ENCODE results near the gene SLC35A4. TPM values are rescaled to one million over a fixed set of nuclear protein-coding genes. Genes with fewer than 3 reads are reported as not detected.
"Not testable (repeated sequence)": the region's sequence is repeated elsewhere in the genome, so short reads cannot be mapped to it uniquely, and the experiment has no call there.

Gene SLC35A4
- total RNA-seq, 2 experiments from 2014 or later = 72.9 to 73.6 TPM

GRCh38 chr5:140573683-140574082, 9.1 kb downstream of the SLC35A4 start:
- peaks cover 5% of the 10 kb centered on the region for H3K36me3 Mint-ChIP-seq (ENCODE audit: low read depth)
- intact Hi-C loops (cut with micrococcal nuclease) = no loop called here
- no peaks in the 10 kb centered on the region for H3K27me3 Mint-ChIP-seq
- H3K4me3 Mint-ChIP-seq = no peak overlapping the region
- H3K4me1 Mint-ChIP-seq (ENCODE audit: low read depth) = peaks cover 14% of the 10 kb centered on the region
- CTCF ChIA-PET = no interaction called here
- TF ChIP-seq, protein P1, sequence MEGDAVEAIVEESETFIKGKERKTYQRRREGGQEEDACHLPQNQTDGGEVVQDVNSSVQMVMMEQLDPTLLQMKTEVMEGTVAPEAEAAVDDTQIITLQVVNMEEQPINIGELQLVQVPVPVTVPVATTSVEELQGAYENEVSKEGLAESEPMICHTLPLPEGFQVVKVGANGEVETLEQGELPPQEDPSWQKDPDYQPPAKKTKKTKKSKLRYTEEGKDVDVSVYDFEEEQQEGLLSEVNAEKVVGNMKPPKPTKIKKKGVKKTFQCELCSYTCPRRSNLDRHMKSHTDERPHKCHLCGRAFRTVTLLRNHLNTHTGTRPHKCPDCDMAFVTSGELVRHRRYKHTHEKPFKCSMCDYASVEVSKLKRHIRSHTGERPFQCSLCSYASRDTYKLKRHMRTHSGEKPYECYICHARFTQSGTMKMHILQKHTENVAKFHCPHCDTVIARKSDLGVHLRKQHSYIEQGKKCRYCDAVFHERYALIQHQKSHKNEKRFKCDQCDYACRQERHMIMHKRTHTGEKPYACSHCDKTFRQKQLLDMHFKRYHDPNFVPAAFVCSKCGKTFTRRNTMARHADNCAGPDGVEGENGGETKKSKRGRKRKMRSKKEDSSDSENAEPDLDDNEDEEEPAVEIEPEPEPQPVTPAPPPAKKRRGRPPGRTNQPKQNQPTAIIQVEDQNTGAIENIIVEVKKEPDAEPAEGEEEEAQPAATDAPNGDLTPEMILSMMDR (IDR thresholded peaks at IDR 0.05) = no peak
- no peaks in the 10 kb centered on the region for H3K9me3 Mint-ChIP-seq
- H3K27ac Mint-ChIP-seq = no peak overlapping the region
- DNase-seq (no peak), ATAC-seq (no peak)
- POLR2A ChIA-PET = interaction anchor here (0.7 to 1.2 kb wide), 2 partner anchors 9 to 94 kb away, joined by 3 read pairs; no protein-coding TSS in a partner anchor

- H3K4me3 Mint-ChIP-seq = no peak overlapping the region
- TF ChIP-seq, protein P1 (IDR thresholded peaks at IDR 0.05) = no peak
- DNase-seq (no peak), ATAC-seq (no peak)
- intact Hi-C loops (cut with micrococcal nuclease) = no loop called here
- peaks cover 9% of the 10 kb centered on the region for H3K4me1 Mint-ChIP-seq (ENCODE audit: low read depth)
- peaks cover 4% of the 10 kb centered on the region for H3K36me3 Mint-ChIP-seq (ENCODE audit: low read depth)
- H3K9me3 Mint-ChIP-seq = no peaks in the 10 kb centered on the region
- no peaks in the 10 kb centered on the region for H3K27me3 Mint-ChIP-seq
- no peak overlapping the region for H3K27ac Mint-ChIP-seq
- ChIA-PET CTCF (no interaction called here), POLR2A (interaction anchor here (1.0 to 1.2 kb wide), 2 partner anchors 57 to 93 kb away, joined by 3 read pairs; no protein-coding TSS in a partner anchor)
These were observed 9.5 kb downstream of the SLC35A4 start for GRCh38 chr5:140574165-140574564.

DNA sequence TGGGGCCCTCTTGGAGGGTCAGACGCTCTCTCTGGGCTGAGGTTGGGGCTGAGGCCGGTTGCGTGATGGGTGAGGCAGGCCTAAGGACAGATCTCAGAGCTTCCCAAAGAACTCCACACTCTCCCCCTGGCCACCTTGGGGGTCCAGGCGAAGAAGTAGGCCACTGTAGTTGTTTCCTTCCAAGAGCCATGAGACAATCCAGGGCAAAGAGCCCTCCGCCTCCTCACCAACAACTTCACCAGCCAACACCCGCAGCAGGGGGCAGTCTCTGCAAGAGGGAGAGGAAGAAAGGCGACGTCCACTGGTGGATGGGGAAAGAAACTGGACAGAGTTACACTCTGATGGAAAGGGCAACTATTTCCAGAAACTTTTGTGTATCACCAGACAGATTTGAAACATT, 10.7 kb downstream of the SLC35A4 start:
- DNase-seq (peak; percentile 29), ATAC-seq (no peak)
- H3K9me3 Mint-ChIP-seq = no peaks in the 10 kb centered on the region
- CTCF ChIA-PET = no interaction called here
- POLR2A ChIA-PET = no interaction called here
- no peak overlapping the region for H3K27ac Mint-ChIP-seq
- peaks cover 3% of the 10 kb centered on the region for H3K4me1 Mint-ChIP-seq (ENCODE audit: low read depth)
- peaks cover 4% of the 10 kb centered on the region for H3K36me3 Mint-ChIP-seq (ENCODE audit: low read depth)
- intact Hi-C loops (cut with micrococcal nuclease) = no loop called here
- H3K4me3 Mint-ChIP-seq = no peak overlapping the region
- TF ChIP-seq, protein P1 (IDR thresholded peaks at IDR 0.05) = peak; percentile 19
- no peaks in the 10 kb centered on the region for H3K27me3 Mint-ChIP-seq

DNA sequence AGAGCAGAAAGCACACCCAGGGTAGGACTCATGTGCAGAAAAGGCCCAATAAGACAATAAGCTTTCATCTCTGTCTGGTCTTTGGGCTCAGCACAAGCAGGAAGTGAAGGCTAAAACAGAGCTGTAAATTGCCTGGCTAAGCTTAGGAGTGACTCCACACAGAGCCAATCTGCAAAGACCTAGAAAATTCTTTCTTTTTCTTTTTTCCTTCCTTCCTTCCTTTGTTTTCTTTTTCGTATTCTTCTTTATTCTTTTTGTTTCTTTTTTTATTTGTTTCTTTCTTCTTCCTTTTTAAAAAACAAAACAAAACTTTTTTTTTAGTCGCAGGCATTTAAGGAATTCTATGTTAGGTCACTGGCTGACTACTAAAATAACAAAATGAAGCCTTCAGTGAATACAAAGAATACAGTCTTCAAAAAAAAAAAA, 12.2 kb downstream of the SLC35A4 start:
- DNase-seq = no peak
- peak; percentile 47 for ATAC-seq
- Mint-ChIP-seq H3K9me3 (no peaks in the 10 kb centered on the region), H3K4me3 (no peak overlapping the region), H3K27ac (no peak overlapping the region), H3K27me3 (no peaks in the 10 kb centered on the region), H3K4me1 (ENCODE audit: low read depth) (peaks cover 2% of the 10 kb centered on the region), H3K36me3 (ENCODE audit: low read depth) (no peaks in the 10 kb centered on the region)
- ChIA-PET POLR2A (interaction anchor here (1.3 to 1.5 kb wide), 2 partner anchors 9 to 18 kb away, joined by 5 to 6 read pairs; no protein-coding TSS in a partner anchor), CTCF (interaction anchor here (0.9 to 1.5 kb wide), 4 partner anchors 29 to 71 kb away, joined by 3 to 4 read pairs (median 3); partner anchors contain the start of genes EIF4EBP3 and IK)
- TF ChIP-seq, protein P1 (IDR thresholded peaks at IDR 0.05) = no peak
- intact Hi-C loops (cut with micrococcal nuclease) = no loop called here

DNA sequence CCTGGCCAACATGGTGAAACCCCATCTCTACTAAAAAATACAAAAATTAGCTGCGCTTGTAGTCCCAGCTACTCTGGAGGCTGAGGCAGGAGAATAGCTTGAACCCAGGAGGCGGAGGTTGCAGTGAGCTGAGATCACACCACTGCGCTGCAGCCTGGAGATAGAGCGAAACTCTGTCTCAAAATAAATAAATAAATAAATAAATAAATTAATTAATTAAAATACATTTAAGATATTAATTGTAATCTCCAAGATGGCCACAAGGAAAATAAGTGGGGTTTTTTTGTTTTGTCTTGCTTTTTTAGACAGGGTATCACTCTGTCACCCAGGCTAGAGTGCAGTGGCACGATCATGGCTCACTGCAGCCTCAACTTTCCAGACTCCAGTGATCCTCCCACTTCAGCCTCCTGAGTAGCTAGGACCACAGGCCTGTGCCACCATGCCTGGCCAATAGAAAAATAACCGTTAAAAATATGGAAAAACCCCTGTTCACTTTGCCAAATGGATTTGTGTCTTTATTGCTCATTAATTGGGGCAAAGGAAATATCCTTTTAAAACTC, 14.6 kb downstream of the SLC35A4 start:
- CTCF ChIA-PET = interaction anchor here (1.1 kb wide), 1 partner anchor 207 kb away, joined by 4 read pairs; no protein-coding TSS in a partner anchor
- H3K4me3 Mint-ChIP-seq; H3K36me3 Mint-ChIP-seq (ENCODE audit: low read depth); POLR2A ChIA-PET; H3K4me1 Mint-ChIP-seq (ENCODE audit: low read depth); DNase-seq; intact Hi-C loops (cut with micrococcal nuclease); ATAC-seq; H3K9me3 Mint-ChIP-seq; H3K27me3 Mint-ChIP-seq; H3K27ac Mint-ChIP-seq: not testable (repeated sequence)

Data from activated CD8-positive, alpha-beta T cell treated with anti-CD3 and anti-CD28 coated beads for 36 hours (primary cell).